ENCODE data around the gene PON2.

DNA sequence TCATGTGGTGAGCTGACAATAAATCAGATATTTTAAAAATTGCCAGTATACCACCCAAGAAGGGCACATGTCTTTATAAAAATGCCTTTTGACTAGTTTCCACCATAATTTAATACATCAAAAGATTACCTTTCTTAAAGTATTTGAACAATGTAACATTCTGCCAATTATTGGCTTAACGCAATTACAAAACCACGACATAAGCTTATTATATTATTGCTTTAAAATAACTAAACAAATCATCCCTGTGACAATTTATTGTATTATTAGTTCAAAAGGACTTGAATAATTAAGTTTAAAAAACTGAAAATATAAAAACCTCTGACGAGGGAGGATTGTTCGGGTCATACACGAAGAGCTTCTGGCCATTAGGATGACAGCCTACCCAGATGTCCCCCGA, 29.0 kb downstream of the PON2 start:
- TF ChIP-seq POLR2A (IDR thresholded peaks at IDR 0.05): no peak
- TF ChIP-seq, protein P1, sequence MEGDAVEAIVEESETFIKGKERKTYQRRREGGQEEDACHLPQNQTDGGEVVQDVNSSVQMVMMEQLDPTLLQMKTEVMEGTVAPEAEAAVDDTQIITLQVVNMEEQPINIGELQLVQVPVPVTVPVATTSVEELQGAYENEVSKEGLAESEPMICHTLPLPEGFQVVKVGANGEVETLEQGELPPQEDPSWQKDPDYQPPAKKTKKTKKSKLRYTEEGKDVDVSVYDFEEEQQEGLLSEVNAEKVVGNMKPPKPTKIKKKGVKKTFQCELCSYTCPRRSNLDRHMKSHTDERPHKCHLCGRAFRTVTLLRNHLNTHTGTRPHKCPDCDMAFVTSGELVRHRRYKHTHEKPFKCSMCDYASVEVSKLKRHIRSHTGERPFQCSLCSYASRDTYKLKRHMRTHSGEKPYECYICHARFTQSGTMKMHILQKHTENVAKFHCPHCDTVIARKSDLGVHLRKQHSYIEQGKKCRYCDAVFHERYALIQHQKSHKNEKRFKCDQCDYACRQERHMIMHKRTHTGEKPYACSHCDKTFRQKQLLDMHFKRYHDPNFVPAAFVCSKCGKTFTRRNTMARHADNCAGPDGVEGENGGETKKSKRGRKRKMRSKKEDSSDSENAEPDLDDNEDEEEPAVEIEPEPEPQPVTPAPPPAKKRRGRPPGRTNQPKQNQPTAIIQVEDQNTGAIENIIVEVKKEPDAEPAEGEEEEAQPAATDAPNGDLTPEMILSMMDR (IDR thresholded peaks at IDR 0.05): no peak
